Endothelial cell of umbilical vein (primary cell): Measurements from ENCODE around the gene CD84. TPM values are rescaled to one million over a fixed set of nuclear protein-coding genes. Genes with fewer than 3 reads are reported as not detected.

Experiments
- BruUV-seq: library from RNA; stranded (reverse); fragments of 400-500 nt; replicated peaks from 2 replicates; lab custom pipeline; 2021; lab: Mats Ljungman, UMichigan
- CTCF ChIA-PET: fragments of 300-600, 350-600 bp; sonication (Branson Sonifier 250); formaldehyde crosslinking; loops from one replicate; lab custom pipeline; 2021; ENCODE audit warnings: antibody characterized with exemption, inconsistent platforms; lab: Charles Lee
- POLR2A ChIA-PET: fragments of 300-600, 350-600 bp; sonication (Branson Sonifier 250); formaldehyde crosslinking; loops from one replicate; lab custom pipeline; 2021; ENCODE audit warnings: antibody characterized with exemption, inconsistent platforms; lab: Charles Lee
- DNase-seq: peaks from one replicate; pipeline ENCODE4 v3.0.0-alpha.2; 2011; ENCODE audit warnings: low read depth, low spot score
- FAIRE-seq: peaks from 2 replicates; lab custom pipeline; 2011; peaks lifted over from hg19 to GRCh38; lab: Jason Lieb, UNC
- H2AFZ ChIP-seq: 2 replicates; pipeline ENCODE4 v1.6.0; 2012; ENCODE audit warnings: low read depth, low read length, control low read depth, inconsistent platforms
- H3K27ac ChIP-seq: 2 replicates; pipeline ENCODE4 v1.5.1; 2011; ENCODE audit warnings: low read depth, mild to moderate bottlenecking, control low read depth, low read length, moderate library complexity; ENCODE audit not compliant: insufficient read depth
- H3K27me3 ChIP-seq, 2 experiments: 2 replicates each; pipeline versions ENCODE4 v1.6.0 to v1.6.1; 2011; ENCODE audit warnings: low read length in 2 of 2, mixed read lengths in 1 of 2; ENCODE audit not compliant: control insufficient read depth in 2 of 2, insufficient read depth in 2 of 2
- H3K36me3 ChIP-seq, 2 experiments: 2 replicates in 1 of 2; 3 replicates in 1 of 2; pipeline ENCODE4 v1.5.1; 2011; ENCODE audit warnings: low read length in 2 of 2, mild to moderate bottlenecking in 1 of 2, moderate library complexity in 1 of 2; ENCODE audit not compliant: control insufficient read depth in 2 of 2, insufficient read depth in 2 of 2; ENCODE audit errors: extremely low read depth in 1 of 2
- H3K4me1 ChIP-seq: 3 replicates; pipeline ENCODE4 v1.5.1; 2011; ENCODE audit warnings: mild to moderate bottlenecking, low read length; ENCODE audit not compliant: control insufficient read depth, insufficient read depth; ENCODE audit errors: extremely low read depth
- H3K4me2 ChIP-seq: 2 replicates; pipeline ENCODE4 v1.6.1; 2011; ENCODE audit warnings: low read length, control low read depth, mixed read lengths; ENCODE audit not compliant: insufficient read depth
- H3K4me3 ChIP-seq, 3 experiments: fragments of 200-600 bp in 1 of 3; sonication (generic), shearing (Covaris generic) in 1 of 3; replicated peaks in 1 of 3; 2 replicates each; pipeline ENCODE4 v1.5.1; 2011 to 2016; ENCODE audit warnings: control low read depth in 3 of 3, low read length in 3 of 3, mild to moderate bottlenecking in 2 of 3, inconsistent platforms in 1 of 3, low read depth in 1 of 3, moderate library complexity in 1 of 3; ENCODE audit not compliant: insufficient read depth in 1 of 3
- H3K79me2 ChIP-seq: 2 replicates; pipeline ENCODE4 v1.6.0; 2012; ENCODE audit warnings: low read length, inconsistent platforms; ENCODE audit not compliant: control insufficient read depth, insufficient read depth
- H3K9ac ChIP-seq: replicated peaks from 2 replicates; pipeline ENCODE3; 2011; ENCODE audit warnings: low read length, control low read depth; ENCODE audit not compliant: insufficient read depth; ENCODE audit errors: extremely low read depth
- H3K9me1 ChIP-seq: replicated peaks from 3 replicates; pipeline ENCODE4 v1.6.0; 2011; ENCODE audit warnings: mild to moderate bottlenecking, low read length; ENCODE audit not compliant: control insufficient read depth, insufficient read depth; ENCODE audit errors: extremely low read depth
- H3K9me3 ChIP-seq: replicated peaks from 2 replicates; pipeline ENCODE4 v1.5.1; 2012; ENCODE audit warnings: low read length, inconsistent platforms; ENCODE audit not compliant: control insufficient read depth, insufficient read depth
- H4K20me1 ChIP-seq: replicated peaks from 2 replicates; pipeline ENCODE3; 2011; ENCODE audit warnings: mild to moderate bottlenecking, low read length; ENCODE audit not compliant: control insufficient read depth, insufficient read depth; ENCODE audit errors: extremely low read depth
- CTCF ChIP-seq, 2 donors: IDR thresholded peaks; 1 replicate in 1 of 2; 2 replicates in 1 of 2; pipeline ENCODE4 v1.5.1; 2011; ENCODE audit warnings: low read length in 2 of 2, mild to moderate bottlenecking in 2 of 2, moderate library complexity in 2 of 2, control low read depth in 1 of 2, inconsistent platforms in 1 of 2, low read depth in 1 of 2; ENCODE audit not compliant: insufficient read depth in 1 of 2; ENCODE audit errors: extremely low read depth in 1 of 2
- EZH2 ChIP-seq: IDR thresholded peaks from 2 replicates; pipeline ENCODE4 v1.6.1; 2012; ENCODE audit warnings: borderline replicate concordance, low read depth, mild to moderate bottlenecking, moderate library complexity, low read length, inconsistent platforms; ENCODE audit not compliant: severe bottlenecking
- FOS ChIP-seq: IDR thresholded peaks from 2 replicates; pipeline ENCODE4 v1.6.1; 2011; ENCODE audit warnings: mild to moderate bottlenecking, low read length, moderate library complexity, borderline replicate concordance; ENCODE audit not compliant: insufficient read depth
- GATA2 ChIP-seq: IDR thresholded peaks from 2 replicates; pipeline ENCODE4 v1.7.0; 2011; ENCODE audit warnings: low read depth, mild to moderate bottlenecking, moderate library complexity, mixed read lengths, low read length; ENCODE audit not compliant: insufficient read length, insufficient read depth
- JUN ChIP-seq: IDR thresholded peaks from 2 replicates; pipeline ENCODE4 v1.6.1; 2011; ENCODE audit warnings: borderline replicate concordance, low read depth; ENCODE audit not compliant: insufficient read length, insufficient read depth
- MAX ChIP-seq: IDR thresholded peaks from 2 replicates; pipeline ENCODE4 v1.6.1; 2011; ENCODE audit not compliant: insufficient read depth, insufficient read length
- MYC ChIP-seq: IDR thresholded peaks from one replicate; pipeline ENCODE4 v1.6.1; 2011; ENCODE audit warnings: mild to moderate bottlenecking, low read depth, low read length
- POLR2A ChIP-seq: IDR thresholded peaks from 2 replicates; pipeline ENCODE4 v1.6.1; 2012; ENCODE audit warnings: low read depth, mild to moderate bottlenecking, control low read depth, low read length
- POLR2AphosphoS5 ChIP-seq: IDR thresholded peaks from 2 replicates; pipeline ENCODE4 v1.6.1; 2012; ENCODE audit warnings: low read depth, mild to moderate bottlenecking, control low read depth, low read length, moderate library complexity; ENCODE audit not compliant: insufficient read depth
- dilution Hi-C: fragments of 300-500 bp; cut with MboI; formaldehyde crosslinking; loops from one replicate; pipeline ENCODE4 v1.15.0; 2019; ENCODE audit warnings: low sequenced_read_pairs; ENCODE audit not compliant: extremely low pct_ligation_motif_present
- intact Hi-C: fragments of 100-400 bp; cut with micrococcal nuclease; formaldehyde crosslinking; loops from one replicate; pipeline ENCODE4 v1.10.0; 2022
- polyA plus RNA-seq, 4 experiments: library from polyadenylated mRNA; depleted of rRNA in 3 of 4; stranded (reverse) in 3 of 4; unstranded in 1 of 4; fragments of >200 nt; gene quantifications; 2 replicates each; pipeline versions ENCODE4 v1.2.1 to v1.2.3, GENCODE V29; 2011 to 2012; ENCODE audit warnings: missing spikeins in 1 of 4
- total RNA-seq: library from RNA; stranded (reverse); gene quantifications from 2 replicates; pipeline ENCODE4 v1.2.3, GENCODE V29; 2021

CD84 gene
- total and polyA plus RNA-seq, 2 donors (not counting 3 experiments of a cell fraction or from before 2014, with no cell fraction given), result not detected

DNA sequence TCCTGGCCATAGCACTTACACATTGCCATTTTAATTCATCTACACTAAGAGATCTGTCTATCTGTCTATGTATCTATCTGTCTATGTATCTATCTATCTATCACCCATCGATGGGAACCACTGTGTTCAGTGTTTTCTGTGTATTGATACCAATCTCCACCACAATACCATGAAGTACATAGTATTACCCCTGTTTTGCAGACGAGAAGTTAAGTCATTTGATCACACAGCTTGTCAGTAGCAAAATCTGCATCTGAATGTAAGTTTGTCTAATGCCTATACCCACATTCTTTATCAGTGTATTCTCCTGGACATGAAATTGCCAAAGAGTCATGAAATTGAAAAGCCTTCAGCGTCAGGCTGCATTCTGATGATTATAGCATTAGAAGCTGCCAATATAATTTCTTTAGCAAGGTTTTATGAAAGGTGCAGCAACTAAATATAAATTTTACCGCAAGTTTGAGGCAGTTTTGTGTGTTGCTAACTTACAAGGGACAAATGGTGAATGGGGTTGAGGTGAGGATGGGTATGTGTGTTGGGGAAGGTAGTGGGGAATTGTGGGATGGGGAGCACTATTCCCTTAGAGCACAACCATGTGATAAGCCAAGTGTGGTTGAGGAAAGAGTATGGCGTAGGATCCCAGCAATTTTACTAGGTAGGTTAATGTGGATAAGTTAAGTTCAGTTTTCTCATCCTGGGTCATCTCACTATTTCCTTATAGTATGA, 43.4 kb upstream of the CD84 start:
- Histone ChIP-seq H3K9me1 (no peaks in the 10 kb centered on the region), H3K4me3 (no peak overlapping the region), H3K27me3 (peaks cover 0 to 2% of the 10 kb centered on the region in 2 experiments), H3K36me3 (no peaks in the 10 kb centered on the region), H2AFZ (no peak overlapping the region), H3K27ac (no peak overlapping the region), H3K4me1 (no peaks in the 10 kb centered on the region), H3K9me3 (no peaks in the 10 kb centered on the region), H3K4me2 (no peak overlapping the region), H3K79me2 (no peaks in the 10 kb centered on the region), H4K20me1 (no peaks in the 10 kb centered on the region), H3K9ac (no peak overlapping the region)
- FAIRE-seq (no peak), DNase-seq (no peak)
- POLR2A ChIA-PET, result no interaction called here
- CTCF ChIA-PET, result no interaction called here
- dilution Hi-C loops (no loop called here), intact Hi-C loops (no loop called here)
- no TSS peak for BruUV-seq
- TF ChIP-seq EZH2 (no peak), MAX (no peak), POLR2A (no peak), GATA2 (no peak), MYC (no peak), FOS (no peak), CTCF (IDR thresholded peaks at IDR 0.05; ENCODE audit: extremely low read depth in 1 of 2, insufficient read depth in 1 of 2, low read depth in 1 of 2, low read length in 2 of 2) (no peak), JUN (no peak), POLR2AphosphoS5 (no peak)
